ENCODE results near the gene APOBEC3H.

The APOBEC3H gene

GRCh38 chr22:39081016-39081415 lies 16.0 kb upstream of the APOBEC3H start:
- TF ChIP-seq, protein P1, sequence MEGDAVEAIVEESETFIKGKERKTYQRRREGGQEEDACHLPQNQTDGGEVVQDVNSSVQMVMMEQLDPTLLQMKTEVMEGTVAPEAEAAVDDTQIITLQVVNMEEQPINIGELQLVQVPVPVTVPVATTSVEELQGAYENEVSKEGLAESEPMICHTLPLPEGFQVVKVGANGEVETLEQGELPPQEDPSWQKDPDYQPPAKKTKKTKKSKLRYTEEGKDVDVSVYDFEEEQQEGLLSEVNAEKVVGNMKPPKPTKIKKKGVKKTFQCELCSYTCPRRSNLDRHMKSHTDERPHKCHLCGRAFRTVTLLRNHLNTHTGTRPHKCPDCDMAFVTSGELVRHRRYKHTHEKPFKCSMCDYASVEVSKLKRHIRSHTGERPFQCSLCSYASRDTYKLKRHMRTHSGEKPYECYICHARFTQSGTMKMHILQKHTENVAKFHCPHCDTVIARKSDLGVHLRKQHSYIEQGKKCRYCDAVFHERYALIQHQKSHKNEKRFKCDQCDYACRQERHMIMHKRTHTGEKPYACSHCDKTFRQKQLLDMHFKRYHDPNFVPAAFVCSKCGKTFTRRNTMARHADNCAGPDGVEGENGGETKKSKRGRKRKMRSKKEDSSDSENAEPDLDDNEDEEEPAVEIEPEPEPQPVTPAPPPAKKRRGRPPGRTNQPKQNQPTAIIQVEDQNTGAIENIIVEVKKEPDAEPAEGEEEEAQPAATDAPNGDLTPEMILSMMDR (IDR thresholded peaks at IDR 0.05; ENCODE audit: low read depth, low read length, missing control alignments), result no peak
- no peak overlapping the region for H3K4me3 ChIP-seq (ENCODE audit: low read depth, low read length)

GRCh38 chr22:39081598-39081997 lies 15.4 kb upstream of the APOBEC3H start:
- DNase-seq (ENCODE audit: low read depth), result no peak
- H3K4me3 ChIP-seq (ENCODE audit: low read depth, low read length), result no peak overlapping the region
- TF ChIP-seq, protein P1 (IDR thresholded peaks at IDR 0.05; ENCODE audit: low read depth, low read length, missing control alignments), result no peak

More at GRCh38 chr22:39081016-39081415, 16.0 kb upstream of the APOBEC3H start:
- DNase-seq (ENCODE audit: low read depth), result no peak

DNA sequence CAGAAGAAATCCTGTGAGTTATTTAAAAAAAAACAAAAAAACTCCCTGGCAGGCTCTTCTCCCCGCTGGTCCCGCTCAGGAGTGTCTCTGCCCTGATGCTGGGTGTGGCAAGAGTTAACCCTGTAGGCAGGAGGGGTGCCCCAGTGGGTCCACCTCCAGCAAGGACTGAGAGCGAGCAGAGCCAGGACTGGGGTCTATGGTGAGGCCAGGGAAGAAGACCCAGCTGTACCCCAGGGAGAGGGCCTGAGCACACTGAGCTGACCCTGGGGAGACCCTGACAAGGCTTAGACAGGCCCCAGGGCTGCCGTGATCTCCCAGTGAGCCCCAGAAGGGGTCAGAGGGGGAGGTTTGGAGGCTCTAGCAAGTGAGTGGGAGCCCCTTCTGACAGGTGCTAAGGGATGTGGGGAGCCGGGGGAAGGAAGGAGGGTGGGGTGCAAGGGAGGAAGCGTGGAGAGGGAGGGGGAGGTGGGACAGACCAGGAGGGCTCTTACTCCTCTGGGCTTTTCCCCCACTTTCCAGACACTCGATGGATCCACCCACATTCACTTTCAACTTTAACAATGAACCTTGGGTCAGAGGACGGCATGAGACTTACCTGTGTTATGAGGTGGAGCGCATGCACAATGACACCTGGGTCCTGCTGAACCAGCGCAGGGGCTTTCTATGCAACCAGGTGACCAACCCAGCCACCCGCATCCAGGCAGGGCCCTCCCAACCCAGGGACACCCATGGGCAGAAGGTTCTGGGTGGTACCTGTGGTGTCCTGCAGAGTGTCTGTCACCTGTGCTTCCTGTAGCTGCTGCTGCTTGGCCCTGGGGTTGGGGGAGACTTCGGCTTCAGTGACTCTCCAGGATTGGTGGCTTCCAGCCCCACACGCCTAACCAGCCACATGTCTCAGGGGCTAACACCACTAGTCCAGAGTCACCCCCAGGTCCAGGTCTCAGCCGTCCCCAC lies 13.6 kb upstream of the APOBEC3H start:
- TF ChIP-seq, protein P1 (IDR thresholded peaks at IDR 0.05; ENCODE audit: low read depth, low read length, missing control alignments), result no peak
- DNase-seq (ENCODE audit: low read depth), result no peak
- no peak overlapping the region for H3K4me3 ChIP-seq (ENCODE audit: low read depth, low read length)

GRCh38 chr22:39084666-39085065 lies 12.4 kb upstream of the APOBEC3H start:
- TF ChIP-seq, protein P1 (IDR thresholded peaks at IDR 0.05; ENCODE audit: low read depth, low read length, missing control alignments), result no peak
- no peak overlapping the region for H3K4me3 ChIP-seq (ENCODE audit: low read depth, low read length)
- no peak for DNase-seq (ENCODE audit: low read depth)

GRCh38 chr22:39087098-39087497 lies 9.9 kb upstream of the APOBEC3H start:
- no peak for DNase-seq (ENCODE audit: low read depth)
- no peak overlapping the region for H3K4me3 ChIP-seq (ENCODE audit: low read depth, low read length)
- TF ChIP-seq, protein P1 (IDR thresholded peaks at IDR 0.05; ENCODE audit: low read depth, low read length, missing control alignments), result no peak

- no peak overlapping the region for H3K4me3 ChIP-seq (ENCODE audit: low read depth, low read length)
- TF ChIP-seq, protein P1 (IDR thresholded peaks at IDR 0.05; ENCODE audit: low read depth, low read length, missing control alignments), result no peak
- no peak for DNase-seq (ENCODE audit: low read depth)
Observed at GRCh38 chr22:39087881-39088684, 9.0 kb upstream of the APOBEC3H start.

All from GM12864 (cell line).